ENCODE measurements around the gene ICAM1.
"Not testable (repeated sequence)": the region's sequence is repeated elsewhere in the genome, so short reads cannot be mapped to it uniquely, and the experiment has no call there.

Gene ICAM1

GRCh38 chr19:10277795-10278589 lies 7.1 kb downstream of the ICAM1 start:
- DNase-seq (ENCODE audit: low read depth, low spot score), result no peak

- no peak for DNase-seq (ENCODE audit: low read depth, low spot score)
These were observed 8.0 kb downstream of the ICAM1 start for GRCh38 chr19:10278935-10279334.

- no peak for DNase-seq (ENCODE audit: low read depth, low spot score)
These were observed 9.0 kb downstream of the ICAM1 start for GRCh38 chr19:10279737-10280442.

- DNase-seq (ENCODE audit: low read depth, low spot score), result not testable (repeated sequence)
These were observed 11.1 kb downstream of the ICAM1 start for GRCh38 chr19:10282043-10282442.

GRCh38 chr19:10283301-10284064 lies 12.6 kb downstream of the ICAM1 start:
- no peak for DNase-seq (ENCODE audit: low read depth, low spot score)

GRCh38 chr19:10284065-10284959 lies 13.4 kb downstream of the ICAM1 start:
- no peak for DNase-seq (ENCODE audit: low read depth, low spot score)

GRCh38 chr19:10284960-10285278 lies 14.0 kb downstream of the ICAM1 start:
- no peak for DNase-seq (ENCODE audit: low read depth, low spot score)

GRCh38 chr19:10285393-10285792 lies 14.5 kb downstream of the ICAM1 start:
- DNase-seq (ENCODE audit: low read depth, low spot score), result no peak

- no peak for DNase-seq (ENCODE audit: low read depth, low spot score)
These were observed 16.1 kb downstream of the ICAM1 start, which contains the start of gene ICAM4 for GRCh38 chr19:10286803-10287737. Gene ICAM4, plus strand, starts transcription at chr19:10286955. Its CDS starts 58 bp downstream, at chr19:10287013.

GRCh38 chr19:10288662-10289166 lies 17.8 kb downstream of the ICAM1 start:
- no peak for DNase-seq (ENCODE audit: low read depth, low spot score)

GRCh38 chr19:10289167-10289835 lies 18.4 kb downstream of the ICAM1 start:
- no peak for DNase-seq (ENCODE audit: low read depth, low spot score)

- no peak for DNase-seq (ENCODE audit: low read depth, low spot score)
These were observed 19.0 kb downstream of the ICAM1 start, which contains the start of gene ICAM5 for GRCh38 chr19:10289836-10290356. Gene ICAM5, plus strand, starts transcription at chr19:10289952. Its CDS starts 92 bp downstream, at chr19:10290044.

GRCh38 chr19:10290357-10290875 lies 19.5 kb downstream of the ICAM1 start:
- DNase-seq (ENCODE audit: low read depth, low spot score), result no peak

- no peak for DNase-seq (ENCODE audit: low read depth, low spot score)
These were observed 20.1 kb downstream of the ICAM1 start for GRCh38 chr19:10290876-10291553.

- DNase-seq (ENCODE audit: low read depth, low spot score), result no peak
These were observed 20.8 kb downstream of the ICAM1 start for GRCh38 chr19:10291554-10292205.

- no peak for DNase-seq (ENCODE audit: low read depth, low spot score)
These were observed 21.4 kb downstream of the ICAM1 start for GRCh38 chr19:10292206-10292788.

All from brain pericyte (primary cell).